Skin epidermis (tissue), 12 donors: Measurements from ENCODE around the gene CTNS.
A peak's percentile ranks its signal among the peaks of the same experiment; 100 is the strongest.

ENCODE experiments used
- H3K27ac ChIP-seq, 21 experiments: fragments of 200-600 bp; sonication (generic) in 11 of 21; one replicate each; pipeline ENCODE4 v1.5.0; 2020; ENCODE audit warnings: mild to moderate bottlenecking in 3 of 21, inconsistent platforms in 2 of 21, moderate library complexity in 2 of 21
- H3K4me3 ChIP-seq, 7 experiments: fragments of 200-600 bp; sonication (generic) in 2 of 7; one replicate each; pipeline ENCODE4 v1.5.0; 2020; ENCODE audit warnings: inconsistent platforms in 2 of 7, mild to moderate bottlenecking in 2 of 7, moderate library complexity in 1 of 7

Gene CTNS

DNA sequence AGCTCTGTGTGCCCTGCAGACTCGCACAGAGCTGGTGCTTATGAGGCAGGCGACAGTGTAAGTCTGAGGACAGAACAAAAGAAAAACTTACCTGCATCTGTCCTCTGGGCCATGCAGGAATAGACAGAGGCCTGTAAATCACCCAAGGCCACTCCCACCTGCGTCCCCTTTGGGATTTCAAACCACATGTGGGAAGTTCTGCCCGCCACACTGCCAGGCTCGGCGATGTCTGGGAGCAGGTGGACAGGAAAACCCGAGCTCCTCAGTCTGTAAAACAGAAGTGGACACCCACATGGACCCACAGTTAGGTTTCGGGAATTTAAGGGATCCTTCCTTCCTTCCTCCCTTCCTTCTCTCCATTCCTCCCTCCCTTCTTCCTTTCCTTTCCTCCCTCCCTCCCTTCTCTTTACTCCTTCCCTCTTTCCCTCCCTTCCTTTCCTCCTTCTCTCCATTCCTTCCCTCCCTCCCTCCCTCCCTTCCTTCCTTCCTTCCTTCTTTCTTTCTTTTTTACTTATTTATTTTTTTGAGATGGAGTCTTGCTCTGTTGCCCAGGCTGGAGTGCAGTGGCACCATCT lies 15.3 kb upstream of the CTNS start:
- Histone ChIP-seq H3K27ac (no peak overlapping the region), H3K4me3 (no peak overlapping the region)

DNA sequence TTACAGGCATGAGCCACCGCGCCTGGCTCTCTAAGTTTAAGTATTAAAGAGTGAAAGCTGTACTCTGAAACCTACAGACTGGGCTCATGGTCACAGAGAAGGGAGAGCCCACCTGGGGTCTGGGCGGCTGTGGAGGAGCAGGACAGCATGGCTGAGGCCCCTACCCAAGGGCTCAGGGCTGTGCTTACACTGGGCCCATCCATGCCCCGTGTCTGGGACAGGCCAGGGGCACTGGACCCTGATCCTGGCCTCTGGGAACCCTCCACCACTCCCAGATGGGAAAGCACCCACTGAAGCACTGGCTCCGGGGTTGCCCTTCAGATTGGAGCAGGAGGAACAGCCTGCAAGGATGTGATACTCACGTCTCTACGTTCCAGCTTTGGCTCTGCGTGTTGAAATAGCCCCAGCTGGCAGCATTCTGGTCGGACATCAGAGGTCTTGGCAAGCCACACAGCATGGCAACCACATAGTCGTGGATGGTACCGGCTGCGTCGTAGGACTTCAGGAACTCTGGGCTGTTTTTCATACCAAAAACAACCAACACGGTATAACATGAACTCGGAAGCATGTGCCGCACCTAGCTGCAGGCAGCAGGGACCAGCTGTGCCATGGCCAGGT lies 13.5 kb upstream of the CTNS start:
- Histone ChIP-seq H3K4me3 (no peak overlapping the region), H3K27ac (no peak overlapping the region)

DNA sequence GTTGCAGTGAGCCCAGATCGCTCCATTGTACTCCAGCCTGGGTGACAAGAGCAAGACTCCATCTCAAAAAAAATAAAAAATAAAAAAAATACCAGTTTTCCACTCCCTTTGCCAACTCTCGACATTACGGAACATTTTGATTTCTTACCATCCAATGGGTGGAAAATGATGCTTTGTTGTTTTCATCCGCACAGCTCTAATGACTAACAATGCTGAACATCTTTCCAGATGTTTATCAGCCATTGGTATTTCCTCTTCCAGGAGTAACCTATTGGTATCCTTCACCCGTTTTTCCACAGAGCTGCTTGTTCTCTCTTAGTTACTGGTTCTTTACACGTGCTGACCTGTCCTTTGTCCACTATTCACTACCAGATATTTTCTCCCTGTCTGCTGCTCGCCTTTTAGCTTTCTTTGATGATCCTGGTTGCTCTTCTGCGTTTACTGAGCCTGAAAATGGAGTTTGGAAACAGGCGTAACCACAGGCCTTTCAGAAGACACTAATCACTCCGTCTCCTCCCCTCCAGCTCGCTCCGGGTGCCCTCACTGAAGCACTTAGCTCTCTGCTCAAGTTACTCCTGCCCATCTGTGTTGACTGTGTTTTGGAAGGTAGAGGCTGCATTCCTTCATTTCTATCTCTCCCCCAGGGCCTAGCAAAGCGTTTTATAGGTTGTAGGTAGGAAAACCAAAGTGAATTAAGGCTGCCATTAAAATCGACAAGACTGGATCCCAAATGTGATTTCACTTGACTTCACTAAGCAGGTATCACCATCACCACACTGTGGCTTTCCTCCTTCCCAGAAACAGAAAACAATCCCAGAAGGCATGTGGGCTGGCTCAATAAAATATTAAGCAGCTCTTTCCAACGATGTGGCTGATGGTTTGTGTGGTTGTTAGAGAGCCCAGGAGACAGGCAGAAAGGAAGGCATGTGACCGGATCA lies 9.5 kb upstream of the CTNS start:
- no peak overlapping the region for H3K4me3 ChIP-seq
- H3K27ac ChIP-seq, result no peak overlapping the region

DNA sequence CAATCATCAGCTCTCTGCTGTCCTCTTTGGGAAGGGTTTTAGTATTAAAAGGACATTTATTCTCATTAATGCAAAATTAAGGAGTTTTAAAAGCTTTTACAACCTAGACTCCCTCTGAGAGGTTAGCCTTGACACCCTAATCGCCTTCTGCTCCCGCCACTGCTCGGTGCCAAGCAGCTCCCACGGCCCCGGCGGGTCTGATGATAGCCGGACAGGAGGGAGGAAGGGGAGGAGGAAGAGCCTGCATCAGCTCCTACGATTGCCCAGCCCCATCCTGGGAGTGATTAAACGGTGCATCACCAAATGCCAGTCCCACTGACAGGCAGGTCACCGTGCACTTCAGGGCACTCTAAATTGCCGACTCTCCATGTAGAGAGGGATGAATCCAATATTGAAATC lies 8.8 kb upstream of the CTNS start:
- H3K27ac ChIP-seq, result no peak overlapping the region
- no peak overlapping the region for H3K4me3 ChIP-seq

DNA sequence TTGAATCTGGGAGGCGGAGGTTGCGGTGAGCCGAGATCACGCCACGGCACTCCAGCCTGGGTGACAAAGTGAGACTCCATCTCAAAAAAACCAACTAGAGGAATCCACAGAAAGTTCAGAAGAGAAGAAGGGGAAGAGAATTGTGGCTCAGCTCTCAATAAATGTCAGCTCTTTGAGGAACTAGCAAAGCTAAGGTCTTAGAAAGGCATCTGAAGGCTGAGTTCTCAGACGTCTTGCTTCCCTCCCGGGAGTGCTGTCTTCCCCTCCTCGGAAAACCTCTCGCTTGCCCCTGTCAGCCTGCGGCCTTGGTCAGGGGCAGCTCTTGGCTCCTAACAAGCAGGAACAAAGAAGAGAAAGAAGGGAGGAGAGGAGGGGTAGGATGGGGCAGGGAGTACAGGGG lies 5.8 kb upstream of the CTNS start:
- H3K27ac ChIP-seq, result no peak overlapping the region
- no peak overlapping the region for H3K4me3 ChIP-seq

DNA sequence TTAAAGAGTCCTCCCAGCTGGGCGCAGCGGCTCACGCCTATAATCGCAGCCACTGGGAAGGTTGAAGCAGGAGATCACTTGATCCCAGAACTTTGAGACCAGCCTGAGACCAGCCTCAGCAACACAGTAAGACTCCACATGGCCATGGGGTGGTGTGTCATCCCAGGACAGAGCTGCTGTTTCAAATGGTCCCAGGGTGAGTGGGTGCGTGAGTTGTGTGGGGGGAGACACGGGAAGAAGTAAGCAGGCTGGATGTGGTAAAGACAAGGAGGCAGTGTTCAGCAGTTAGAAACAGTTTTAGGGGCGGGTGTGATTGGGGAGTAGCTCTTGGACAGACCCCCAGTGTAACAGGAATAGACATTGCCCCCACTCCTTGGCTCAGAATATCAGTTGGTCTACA lies 4.3 kb upstream of the CTNS start:
- no peak overlapping the region for H3K4me3 ChIP-seq
- H3K27ac ChIP-seq, result no peak overlapping the region

DNA sequence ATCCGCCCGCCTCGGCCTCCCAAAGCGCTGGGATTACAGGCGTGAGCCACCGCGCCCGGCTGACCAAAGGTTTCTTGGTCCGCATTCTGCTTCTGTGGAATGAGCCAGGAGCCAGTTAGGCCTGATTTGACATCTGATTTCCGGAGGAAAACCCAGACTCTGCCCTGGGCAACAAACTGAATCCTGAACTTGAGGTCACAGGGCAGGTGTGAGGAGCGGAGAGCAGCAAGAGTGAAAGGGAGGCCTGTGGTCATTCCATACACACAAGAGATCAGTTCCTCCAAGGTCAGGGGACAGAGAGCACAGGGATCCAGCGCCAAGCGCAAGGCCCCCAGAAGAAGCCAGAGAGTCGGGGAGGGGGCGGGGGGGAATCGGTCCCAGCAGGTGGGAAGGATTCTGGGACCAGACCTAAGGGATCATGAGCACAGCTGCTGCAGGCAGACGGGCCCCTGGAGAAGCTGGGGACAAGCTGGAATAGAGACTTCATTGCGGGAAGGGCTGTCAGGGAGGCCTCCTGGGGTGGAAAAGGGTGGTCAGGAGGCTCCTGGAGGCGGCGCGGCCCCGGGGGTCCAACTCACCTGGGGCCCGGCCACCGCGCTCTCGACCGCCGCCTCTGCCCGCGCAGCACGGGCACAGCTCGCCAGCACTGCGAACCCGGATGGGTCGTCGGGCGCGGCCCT lies 946 bp upstream of the CTNS start:
- Histone ChIP-seq H3K4me3 (peak overlapping the region; percentile 62 to 95 (median 75)), H3K27ac (peak overlapping the region; percentile 52 to 100 (median 98))

DNA sequence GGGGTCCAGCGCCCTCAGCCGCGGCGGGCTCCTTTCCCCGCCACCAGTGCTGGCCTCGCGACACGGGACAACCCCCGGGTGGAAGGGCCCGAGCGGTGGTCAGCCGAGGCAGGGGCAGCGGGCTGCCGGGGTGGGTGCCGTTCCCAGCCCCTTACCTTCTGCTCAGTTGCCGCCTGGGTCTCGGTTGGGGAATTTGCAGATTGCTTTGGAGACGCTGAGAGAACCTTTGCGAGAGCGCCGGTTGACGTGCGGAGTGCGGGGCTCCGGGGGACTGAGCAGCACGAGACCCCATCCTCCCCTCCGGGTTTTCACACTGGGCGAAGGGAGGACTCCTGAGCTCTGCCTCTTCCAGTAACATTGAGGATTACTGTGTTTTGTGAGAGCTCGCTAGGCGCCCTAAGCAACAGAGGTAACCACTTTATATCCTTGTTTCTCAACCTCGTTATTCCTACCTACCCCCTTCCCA lies 381 bp downstream of the CTNS start:
- Histone ChIP-seq H3K4me3 (peak overlapping the region; percentile 62 to 95 (median 75)), H3K27ac (peak overlapping the region; percentile 69 to 100 (median 98))

DNA sequence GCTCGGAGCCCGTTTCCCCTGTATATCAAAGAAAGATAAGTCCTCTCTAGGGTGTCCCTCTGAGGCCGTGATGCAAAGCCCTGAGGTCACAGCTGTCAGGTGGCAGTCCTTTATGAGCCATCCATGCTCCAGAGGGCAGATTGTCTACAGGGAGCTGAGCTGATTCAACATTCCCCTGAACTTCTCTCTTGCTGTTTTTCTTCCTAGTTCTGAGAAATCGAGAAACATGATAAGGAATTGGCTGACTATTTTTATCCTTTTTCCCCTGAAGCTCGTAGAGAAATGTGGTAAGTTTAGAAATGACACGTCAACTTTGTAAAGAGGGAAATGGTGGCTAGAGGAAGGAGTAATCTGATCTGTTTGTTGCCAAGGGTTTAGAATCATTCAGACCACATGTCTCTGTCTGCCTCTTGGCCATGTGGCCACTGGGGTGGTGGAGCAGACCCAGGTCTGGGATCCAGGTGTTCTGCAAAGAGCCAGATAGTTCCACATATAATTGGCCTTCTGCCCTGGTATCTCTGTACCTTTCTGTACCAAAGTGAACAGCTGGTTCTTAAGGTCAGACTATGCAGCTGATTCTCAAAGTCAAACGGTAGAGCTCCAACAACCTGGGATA lies 3.5 kb downstream of the CTNS start:
- Histone ChIP-seq H3K27ac (peak overlapping the region in 2 of 21 experiments; percentile 19 to 20), H3K4me3 (no peak overlapping the region)

DNA sequence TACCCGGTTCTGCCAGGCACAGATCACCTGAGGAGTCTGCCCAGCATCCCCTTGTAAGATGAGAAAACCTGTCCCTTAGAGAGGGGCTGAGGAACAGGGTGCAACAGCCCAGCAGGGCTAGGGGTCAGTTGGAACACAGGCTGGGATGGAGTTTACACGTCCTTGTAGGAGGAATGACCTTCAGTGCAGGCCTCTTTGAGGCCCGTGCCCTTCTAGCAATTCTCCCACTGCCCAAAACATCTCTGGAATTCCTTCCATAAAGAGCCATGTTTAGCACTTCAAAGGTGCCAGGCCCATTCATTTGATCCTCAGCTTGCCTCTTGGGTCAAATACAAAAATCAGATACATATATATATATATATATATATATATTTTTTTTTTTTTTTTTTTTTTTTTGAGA lies 4.5 kb downstream of the CTNS start:
- Histone ChIP-seq H3K27ac (no peak overlapping the region), H3K4me3 (no peak overlapping the region)

DNA sequence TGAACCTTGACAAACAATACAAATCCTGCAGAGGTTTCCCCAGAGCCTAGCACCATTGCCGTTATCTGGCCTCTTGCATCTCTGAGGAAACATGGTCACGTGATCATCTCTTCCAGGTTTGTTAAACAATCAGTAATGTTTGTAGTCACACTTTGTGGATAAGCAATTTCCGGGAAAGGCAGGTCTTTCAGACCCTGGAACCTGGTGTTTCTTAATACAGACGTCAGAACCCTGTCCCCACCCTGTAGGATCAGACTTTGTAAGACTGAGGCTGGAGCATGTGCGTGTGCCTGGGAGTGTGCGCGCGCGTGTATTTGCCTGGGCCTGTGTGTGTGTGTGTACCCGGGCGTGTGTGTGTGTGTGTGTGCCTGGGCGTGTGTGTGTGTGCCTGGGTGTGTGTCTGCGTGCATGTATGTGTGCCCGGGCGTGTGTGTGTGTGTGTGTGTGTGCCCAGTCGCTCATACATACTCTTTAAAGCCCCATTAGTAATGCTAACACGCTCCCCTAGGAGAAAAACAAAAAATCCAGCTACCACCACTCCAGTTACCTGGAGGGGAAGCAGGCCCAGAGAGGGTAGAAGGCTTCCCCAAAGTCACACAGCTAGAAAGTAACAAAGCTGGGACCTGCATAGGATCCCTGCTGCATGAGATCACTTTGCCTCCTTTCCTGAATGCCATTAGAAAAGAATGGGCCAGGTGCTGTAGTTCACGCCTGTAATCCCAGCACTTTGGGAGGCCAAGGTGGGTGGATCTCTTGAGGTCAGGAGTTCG lies 5.3 kb downstream of the CTNS start:
- H3K27ac ChIP-seq, result no peak overlapping the region
- no peak overlapping the region for H3K4me3 ChIP-seq

DNA sequence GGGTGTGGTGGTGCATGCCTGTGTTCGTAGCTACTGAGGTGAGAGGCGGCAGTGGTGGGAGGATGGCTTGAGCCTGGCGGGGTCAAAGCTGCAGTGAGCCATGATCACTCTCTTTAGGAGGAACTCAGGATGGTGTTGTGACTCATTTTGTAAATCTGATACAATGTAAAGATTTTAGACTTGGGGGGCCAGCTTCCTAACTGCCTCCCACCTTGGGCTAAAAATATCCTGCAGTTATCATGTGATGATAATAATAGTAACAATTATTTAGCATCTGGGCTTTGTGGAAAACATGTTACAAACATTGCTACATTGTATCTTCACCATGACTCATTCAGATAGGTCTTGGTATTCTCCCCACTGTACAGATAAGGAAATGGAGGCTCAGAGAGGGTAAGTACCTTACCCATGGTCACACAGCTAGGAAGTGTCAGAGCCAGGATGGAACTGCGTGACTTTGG lies 7.4 kb downstream of the CTNS start:
- Histone ChIP-seq H3K4me3 (no peak overlapping the region), H3K27ac (no peak overlapping the region)

DNA sequence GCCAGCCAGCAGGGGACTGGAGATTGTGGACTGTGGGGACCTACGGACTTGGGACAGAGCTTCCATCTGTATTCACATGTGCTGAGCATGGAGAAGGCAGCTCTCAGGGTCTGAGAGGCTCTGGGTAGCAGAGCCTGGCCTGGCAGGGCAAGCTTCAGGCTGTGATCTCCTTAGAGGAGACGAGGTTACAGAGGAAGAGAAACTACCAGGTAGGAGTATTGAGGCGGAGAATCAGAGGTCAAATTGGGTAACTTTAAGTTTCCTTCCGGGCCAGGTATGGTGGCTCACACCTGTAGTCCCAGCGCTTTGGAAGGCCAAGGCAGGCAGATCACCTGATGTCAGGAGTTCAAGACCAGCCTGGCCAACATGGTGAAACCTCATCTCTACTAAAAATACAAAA lies 8.8 kb downstream of the CTNS start:
- no peak overlapping the region for H3K27ac ChIP-seq
- no peak overlapping the region for H3K4me3 ChIP-seq

DNA sequence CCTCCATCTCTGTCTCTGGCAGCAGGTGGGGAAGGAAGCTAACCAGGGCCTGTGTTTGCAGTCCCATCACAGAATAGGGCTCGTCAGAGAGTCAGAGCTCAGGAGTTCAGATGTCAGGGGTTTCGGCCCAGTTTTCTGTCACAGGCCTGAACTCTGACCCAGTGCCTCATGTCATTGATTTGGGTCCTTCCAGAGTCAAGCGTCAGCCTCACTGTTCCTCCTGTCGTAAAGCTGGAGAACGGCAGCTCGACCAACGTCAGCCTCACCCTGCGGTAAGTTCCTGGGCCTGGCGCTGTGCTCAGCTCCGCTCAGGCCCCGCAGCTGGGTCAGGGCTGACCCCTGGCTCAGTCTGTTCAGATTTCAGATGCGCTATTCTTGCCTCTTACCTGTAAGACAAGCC lies 10.7 kb downstream of the CTNS start:
- H3K27ac ChIP-seq, result peak overlapping the region in 6 of 21 experiments; percentile 11 to 53 (median 34)
- no peak overlapping the region for H3K4me3 ChIP-seq

DNA sequence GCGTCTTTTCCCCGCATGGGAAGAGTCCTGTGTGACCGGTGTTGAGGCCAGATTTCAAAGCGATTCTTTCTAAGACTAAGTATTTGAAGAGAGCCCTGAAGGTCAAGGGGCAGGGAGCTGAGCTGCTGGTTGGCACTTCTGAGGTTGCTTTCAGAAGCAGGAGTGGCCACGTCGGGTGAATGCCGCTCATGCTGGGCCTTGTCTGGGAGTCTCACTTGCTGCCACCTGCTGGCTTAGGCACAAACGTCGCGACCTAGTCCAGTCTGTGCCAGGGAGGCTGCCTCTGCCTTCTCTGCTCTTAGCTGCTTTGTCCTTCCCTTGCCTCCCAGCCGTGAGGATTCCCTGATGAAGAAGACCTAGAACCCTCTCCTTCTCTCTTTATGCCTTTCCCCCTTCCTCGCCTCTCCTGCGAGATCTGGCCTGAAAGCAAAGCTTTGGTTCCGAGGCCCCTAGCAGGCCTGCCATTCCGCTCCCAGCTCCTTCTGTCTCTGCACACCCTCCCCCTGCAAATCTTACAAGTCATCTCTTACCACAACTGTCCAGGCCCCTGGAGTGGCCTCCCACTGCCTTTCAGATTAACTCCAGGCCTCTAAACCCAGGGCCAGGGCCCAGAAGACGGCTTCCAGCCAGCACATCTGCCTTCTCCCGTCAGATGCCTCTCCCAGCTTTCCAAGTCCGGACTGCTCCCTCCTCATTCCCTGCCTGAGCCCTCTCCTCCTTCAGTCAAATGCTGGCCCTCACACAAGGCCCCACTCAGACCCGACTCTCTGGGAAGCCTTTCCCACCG lies 11.4 kb downstream of the CTNS start:
- peak overlapping the region in 9 of 21 experiments; percentile 8 to 53 (median 24) for H3K27ac ChIP-seq
- H3K4me3 ChIP-seq, result no peak overlapping the region

DNA sequence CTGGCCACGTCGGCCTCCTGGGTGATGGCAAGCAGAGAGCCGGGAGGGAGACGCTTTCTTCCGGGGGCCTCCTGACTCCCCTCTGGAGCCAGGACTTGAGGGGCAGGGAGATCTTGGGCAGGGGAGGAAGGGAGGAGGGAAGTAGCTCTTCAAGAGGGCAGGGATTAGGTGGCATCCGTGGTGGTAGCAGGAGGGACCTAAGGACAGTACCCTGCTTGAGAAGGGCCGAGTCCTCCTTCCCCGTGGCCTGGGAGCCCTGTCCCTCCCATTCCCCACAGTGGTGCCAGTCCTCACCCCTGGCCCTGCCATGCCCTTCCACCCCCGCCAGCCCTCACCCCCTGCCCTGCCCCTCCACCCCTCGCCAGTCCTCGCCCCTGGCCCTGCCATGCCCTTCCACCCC lies 19.2 kb downstream of the CTNS start:
- no peak overlapping the region for H3K27ac ChIP-seq
- no peak overlapping the region for H3K4me3 ChIP-seq

DNA sequence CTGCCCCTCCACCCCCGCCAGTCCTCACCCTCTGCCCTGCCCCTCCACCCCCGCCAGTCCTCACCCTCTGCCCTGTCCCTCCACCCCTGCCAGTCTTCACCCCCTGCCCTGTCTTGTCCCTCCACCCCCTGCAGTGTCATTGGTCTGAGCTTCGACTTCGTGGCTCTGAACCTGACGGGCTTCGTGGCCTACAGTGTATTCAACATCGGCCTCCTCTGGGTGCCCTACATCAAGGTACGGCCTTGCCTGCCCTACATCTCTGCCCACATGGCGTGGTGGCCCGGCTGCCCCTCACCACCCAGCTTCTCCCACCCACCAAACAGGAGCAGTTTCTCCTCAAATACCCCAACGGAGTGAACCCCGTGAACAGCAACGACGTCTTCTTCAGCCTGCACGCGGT lies 19.8 kb downstream of the CTNS start:
- H3K27ac ChIP-seq, result no peak overlapping the region
- no peak overlapping the region for H3K4me3 ChIP-seq
